Stimulated activated CD4-positive, alpha-beta T cell treated with anti-CD3 and anti-CD28 coated beads, Interleukin-2, amount 100 ng/mL, for 24 hours (primary cell): Measurements from ENCODE around the gene PPP4R1.
"Not testable (repeated sequence)": the region's sequence is repeated elsewhere in the genome, so short reads cannot be mapped to it uniquely, and the experiment has no call there.

Source experiments
- DNase-seq, 2 donors: peaks; one replicate each; pipeline ENCODE4 v3.0.0-alpha.2; 2020

PPP4R1 gene

DNA sequence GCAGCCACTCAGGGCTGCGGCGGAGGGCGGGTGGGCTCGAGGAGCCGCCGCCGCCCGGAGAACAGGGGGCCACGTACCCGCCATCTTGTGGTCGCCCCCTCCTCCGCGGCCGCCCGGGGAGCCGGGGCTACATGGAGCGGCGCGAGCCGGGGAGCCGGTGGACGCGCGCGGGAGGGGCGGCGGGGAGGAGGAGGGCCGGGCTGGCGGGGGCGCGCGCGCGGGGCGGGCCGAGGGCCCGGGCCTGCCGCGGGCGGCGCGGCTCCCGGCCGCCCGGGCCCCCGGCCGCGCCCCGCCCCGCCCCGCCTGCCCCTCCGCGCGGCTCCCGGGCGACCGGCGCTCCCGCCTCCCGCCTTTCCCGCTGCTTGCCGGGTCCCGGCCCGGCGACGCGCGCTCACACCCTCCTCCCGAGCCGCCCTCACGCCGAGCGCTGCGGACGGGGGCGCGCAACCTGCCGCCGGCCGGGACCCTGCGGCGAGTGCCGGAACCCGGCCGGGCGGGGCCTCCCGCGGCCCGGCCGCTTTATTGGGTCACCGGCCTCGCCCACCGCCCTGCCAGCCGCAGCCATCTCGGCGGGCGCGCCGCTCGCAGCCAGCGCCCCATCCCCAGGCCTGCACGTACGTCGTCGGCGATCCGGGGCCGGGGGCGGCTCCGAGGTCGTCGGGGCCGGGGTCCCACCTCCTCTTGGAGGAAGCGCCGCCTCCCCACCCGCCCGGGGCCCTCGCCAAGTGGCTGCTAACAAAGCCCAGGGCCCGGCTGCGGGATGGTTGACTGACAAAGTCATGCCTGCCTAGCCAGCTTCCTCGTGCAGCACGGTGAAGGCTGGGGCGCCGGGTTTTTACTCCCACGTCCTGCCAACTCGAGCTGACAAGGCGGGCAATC is at the start of gene PPP4R1:
PPP4R1 (minus strand) TSS at position 159 of the 879 bp plus-strand sequence; CDS start at position 84, 75 bp downstream.
- peak; percentile 72 to 77 for DNase-seq

DNA sequence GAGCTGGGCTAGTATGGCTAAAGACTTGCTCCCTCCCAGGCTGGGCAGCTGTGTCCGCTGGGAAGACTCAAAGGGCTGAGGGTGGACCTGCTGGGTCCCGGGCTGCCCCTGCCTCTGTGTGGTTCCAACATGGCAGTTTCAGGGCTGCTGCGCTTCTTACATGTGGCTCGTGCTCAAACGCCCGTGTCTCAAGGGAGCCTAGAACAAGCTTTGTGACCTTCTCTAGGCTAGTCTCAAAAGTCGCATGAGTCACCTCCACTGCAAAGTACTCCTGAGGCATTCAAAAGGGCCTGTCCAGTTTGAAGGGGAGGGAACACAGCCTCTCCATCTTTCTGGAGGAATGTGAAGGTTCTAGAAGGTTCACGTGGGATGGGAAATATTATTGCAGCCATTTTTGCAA is 49.0 kb upstream of the PPP4R1 start:
- no peak for DNase-seq

DNA sequence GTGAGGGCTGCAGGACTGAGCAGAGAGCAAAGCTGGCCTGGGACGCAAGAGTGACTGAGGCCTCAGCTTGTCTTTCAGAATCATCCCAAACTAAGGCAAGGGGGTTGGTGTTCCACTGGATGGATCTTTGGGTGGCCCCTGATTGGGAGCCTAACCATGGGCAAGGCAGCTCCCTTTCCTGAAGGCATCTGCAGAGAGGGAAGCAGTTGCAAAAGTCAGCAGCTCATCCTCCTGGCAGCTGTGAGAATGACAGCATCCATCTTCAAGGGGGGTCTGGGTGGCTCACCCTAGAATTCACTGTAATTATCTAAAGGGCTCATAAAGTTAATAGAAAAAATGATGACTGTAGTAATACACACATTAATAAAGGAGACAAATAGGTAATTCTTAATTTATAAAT is 47.2 kb upstream of the PPP4R1 start:
- no peak for DNase-seq

- no peak for DNase-seq
These were observed 45.4 kb upstream of the PPP4R1 start for GRCh38 chr18:9659499-9660375.

- DNase-seq: no peak
These were observed 43.8 kb upstream of the PPP4R1 start for GRCh38 chr18:9658087-9658641.

DNA sequence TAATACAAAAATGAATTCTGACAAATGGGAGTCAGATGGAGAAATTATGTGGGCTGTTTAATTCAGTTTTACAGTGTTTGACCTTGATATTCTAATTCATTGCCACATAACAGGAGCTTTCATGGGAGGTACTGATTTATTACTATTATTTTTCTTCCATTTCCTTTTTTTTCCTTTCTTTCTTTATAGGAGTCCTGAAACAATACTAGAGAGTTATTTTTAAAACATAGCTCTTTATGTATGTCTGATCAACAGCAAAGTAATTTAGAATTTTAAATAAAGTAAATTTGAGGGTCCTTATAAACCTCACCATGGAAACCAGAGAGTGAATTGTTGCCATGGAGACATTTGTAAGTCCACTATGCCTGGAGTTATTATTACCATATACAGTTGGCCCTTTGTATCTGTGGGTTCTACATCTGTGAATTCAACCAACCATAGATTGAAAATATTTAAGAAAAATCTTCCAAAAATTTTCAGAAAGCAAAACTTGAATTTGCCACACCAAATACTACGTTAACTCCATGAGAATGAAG is 40.9 kb upstream of the PPP4R1 start:
- DNase-seq: no peak

GRCh38 chr18:9653390-9653789 is 39.0 kb upstream of the PPP4R1 start:
- no peak for DNase-seq

- DNase-seq: no peak
These were observed 34.8 kb upstream of the PPP4R1 start for GRCh38 chr18:9649164-9649540.

- no peak for DNase-seq
These were observed 34.2 kb upstream of the PPP4R1 start for GRCh38 chr18:9648431-9649163.

DNA sequence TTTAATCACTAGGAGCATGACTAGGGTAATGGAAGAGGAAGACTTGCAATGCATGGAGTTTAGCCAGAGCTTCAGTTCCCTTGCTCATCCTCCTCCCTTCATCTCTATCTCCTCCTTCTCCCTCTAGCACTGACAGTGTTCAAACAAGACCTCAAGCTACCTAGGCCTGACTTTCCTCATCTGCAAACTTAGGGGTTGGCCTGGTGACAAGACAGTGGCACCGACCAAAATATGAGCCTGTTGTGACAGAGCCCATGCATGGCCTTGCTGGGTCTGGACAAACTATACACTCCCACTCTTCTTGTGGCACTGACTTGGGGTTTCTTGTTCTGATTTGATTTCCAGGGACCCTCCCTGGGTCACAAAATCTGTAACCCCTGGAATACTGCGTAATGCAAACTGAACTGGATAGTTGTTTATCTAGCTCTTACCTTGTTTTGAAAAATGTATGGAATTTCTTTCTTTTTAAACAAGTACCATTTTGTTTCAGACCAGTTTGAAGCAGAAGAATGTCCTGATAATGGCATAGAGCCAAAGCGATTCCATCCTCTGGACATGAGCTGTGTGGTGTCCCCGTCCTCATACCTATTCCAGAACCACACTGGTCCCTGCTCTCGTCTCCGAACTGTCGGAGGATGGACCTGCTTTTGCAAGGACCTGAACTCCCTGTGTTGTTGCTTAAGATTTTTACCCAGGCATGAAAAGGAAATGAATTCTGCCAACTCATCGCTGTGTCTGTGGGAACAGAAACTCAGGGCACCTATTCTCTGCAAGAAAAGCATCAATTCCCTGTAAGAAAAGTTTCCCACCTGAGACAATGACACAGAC is 33.4 kb upstream of the PPP4R1 start:
- no peak for DNase-seq

GRCh38 chr18:9643549-9643948 is 29.2 kb upstream of the PPP4R1 start:
- no peak for DNase-seq

- no peak for DNase-seq
These were observed 28.6 kb upstream of the PPP4R1 start for GRCh38 chr18:9642799-9643462.

DNA sequence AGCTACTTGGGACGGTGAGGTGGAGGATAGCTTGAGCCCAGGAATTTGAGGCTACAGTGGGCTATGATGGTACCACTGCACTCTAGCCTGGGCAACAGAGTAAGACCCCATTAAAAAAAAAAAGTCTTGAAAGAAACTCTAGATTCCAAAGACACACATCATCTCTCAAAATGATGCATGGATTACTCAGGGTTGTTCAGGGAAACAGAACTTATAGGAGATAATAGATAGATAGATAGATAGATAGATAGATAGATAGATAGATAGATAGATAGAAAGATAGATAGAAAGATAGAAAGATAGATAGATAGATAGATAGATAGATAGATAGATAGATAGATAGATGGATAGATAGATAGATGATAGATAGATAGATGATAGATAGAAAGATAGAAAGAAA is 26.7 kb upstream of the PPP4R1 start:
- not testable (repeated sequence) for DNase-seq

GRCh38 chr18:9638886-9639285 is 24.5 kb upstream of the PPP4R1 start:
- no peak for DNase-seq

- no peak for DNase-seq
These were observed 22.8 kb upstream of the PPP4R1 start for GRCh38 chr18:9637036-9637767.

DNA sequence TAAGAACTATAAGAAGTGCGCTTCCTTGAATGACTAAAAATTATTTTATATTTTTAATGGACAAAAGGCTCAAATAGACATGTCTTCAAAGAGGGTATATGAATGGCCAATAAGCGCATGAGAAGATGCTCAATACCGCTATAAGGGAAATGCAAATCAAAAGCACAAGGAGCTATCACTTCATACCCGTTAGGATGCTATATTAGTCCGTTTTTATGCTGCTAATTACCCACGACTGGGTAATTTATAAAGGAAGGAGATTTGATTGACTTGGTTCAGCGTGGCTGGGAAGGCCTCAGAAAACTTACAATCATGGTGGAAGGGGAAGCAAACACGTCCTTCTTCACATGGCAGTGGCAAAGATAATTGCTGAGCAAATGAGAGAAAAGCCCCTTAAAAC is 20.5 kb upstream of the PPP4R1 start:
- no peak for DNase-seq

DNA sequence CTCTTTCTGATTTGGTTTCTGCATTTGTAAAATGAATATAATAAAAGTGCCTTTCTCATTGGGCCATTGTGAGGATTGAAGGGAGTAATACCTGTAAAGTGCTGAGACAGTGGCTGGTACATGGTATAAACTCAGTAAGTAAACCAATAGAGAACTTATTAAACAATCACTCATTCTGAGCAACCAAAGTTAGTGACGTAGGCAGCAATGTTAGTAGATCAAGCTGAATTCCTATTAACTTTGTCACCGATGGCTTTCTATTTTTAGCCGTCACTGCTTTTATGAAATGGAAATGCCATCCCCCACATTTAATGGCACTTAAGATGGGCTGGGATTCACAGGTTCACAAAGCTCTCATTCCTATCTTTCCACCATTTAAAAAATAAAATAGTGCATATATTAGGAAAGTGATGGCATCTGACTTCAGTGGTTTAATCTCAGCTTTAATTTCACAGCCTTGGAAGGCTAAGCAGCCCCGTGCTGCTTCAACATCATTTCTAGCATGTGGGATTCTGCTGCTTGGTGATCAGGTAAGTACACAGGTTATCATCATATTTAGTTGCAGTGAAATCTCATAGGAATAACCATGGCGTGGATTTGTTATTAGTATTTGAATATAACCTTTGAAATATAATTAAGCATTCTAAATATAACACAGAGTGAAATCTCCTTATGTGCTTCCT is 17.6 kb upstream of the PPP4R1 start:
- no peak for DNase-seq

DNA sequence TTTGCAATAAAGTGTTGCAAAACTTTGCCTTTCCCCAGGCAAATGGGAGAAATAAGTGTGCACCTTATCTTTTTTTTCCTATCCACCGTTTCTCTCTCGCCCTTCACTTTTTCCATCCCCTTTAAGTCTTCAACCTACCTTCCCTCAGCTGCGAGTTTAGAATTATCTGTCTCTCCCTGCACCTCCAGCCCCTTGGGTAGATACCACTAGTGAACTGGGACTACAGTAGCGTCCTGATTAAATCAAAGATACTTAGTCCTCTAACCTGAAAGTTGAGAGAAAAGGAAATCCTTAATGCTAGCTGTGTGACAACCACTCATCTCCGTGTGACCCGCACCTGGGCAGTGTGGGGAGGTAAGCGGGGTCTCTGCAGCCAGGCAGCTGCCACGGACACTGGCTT is 16.1 kb upstream of the PPP4R1 start:
- DNase-seq: no peak

- no peak for DNase-seq
These were observed 15.3 kb upstream of the PPP4R1 start for GRCh38 chr18:9629709-9630108.

DNA sequence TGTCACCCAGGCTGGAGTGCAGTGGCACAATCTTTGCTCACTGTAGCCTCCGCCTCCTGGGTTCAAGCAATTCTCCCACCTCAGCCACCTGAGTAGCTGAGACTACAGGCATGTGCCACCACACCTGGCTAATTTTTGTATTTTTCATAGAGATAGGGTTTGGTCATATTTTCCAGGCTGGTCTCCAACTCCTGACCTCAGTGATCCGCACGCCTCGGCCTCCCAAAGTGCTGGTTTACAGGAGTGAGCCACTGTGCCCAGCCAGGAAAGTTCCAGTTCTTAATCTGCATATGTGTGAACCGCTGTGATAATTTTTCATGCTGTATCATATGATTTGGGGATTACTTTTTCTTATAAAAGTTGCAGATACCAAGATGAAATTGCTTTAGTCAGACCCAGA is 14.6 kb upstream of the PPP4R1 start:
- no peak for DNase-seq
